Activated T-helper 2 cell treated with anti-CD3 and anti-CD28 coated beads, Interferon-gamma antibody, Interleukin-2, Interleukin-4, amounts not matched to agents 10 μg/mL and 5 μg/mL and 100 μg/mL, durations not matched to agents 14 hours and 24 hours and 36 hours (primary cell): ENCODE results near the gene PARP1. TPM values are rescaled to one million over a fixed set of nuclear protein-coding genes. Genes with fewer than 3 reads are reported as not detected.
"Not testable (repeated sequence)": the region's sequence is repeated elsewhere in the genome, so short reads cannot be mapped to it uniquely, and the experiment has no call there.

Experiments
- DNase-seq: peaks from one replicate; pipeline ENCODE4 v3.0.0; 2021; ENCODE audit warnings: low spot score
- H3K27ac Mint-ChIP-seq: one replicate; pipeline ENCODE4 v1.8.0; 2021; ENCODE audit warnings: mixed read lengths
- H3K27me3 Mint-ChIP-seq: one replicate; pipeline ENCODE4 v1.8.0; 2021; ENCODE audit warnings: low read depth, mixed read lengths
- H3K36me3 Mint-ChIP-seq: one replicate; pipeline ENCODE4 v1.8.0; 2021; ENCODE audit warnings: low read depth, mixed read lengths
- H3K4me1 Mint-ChIP-seq: one replicate; pipeline ENCODE4 v1.8.0; 2021; ENCODE audit warnings: low read depth, mixed read lengths
- H3K4me3 Mint-ChIP-seq: one replicate; pipeline ENCODE4 v1.8.0; 2021; ENCODE audit warnings: low read depth, mild to moderate bottlenecking, moderate library complexity, mixed read lengths
- H3K9me3 Mint-ChIP-seq: one replicate; pipeline ENCODE4 v1.8.0; 2021; ENCODE audit warnings: mixed read lengths
- intact Hi-C: fragments of 100-400 bp; cut with micrococcal nuclease; formaldehyde crosslinking; loops from one replicate; pipeline ENCODE4 v1.15.1; 2023
- total RNA-seq: library from RNA; stranded (reverse); gene quantifications from 2 replicates; pipeline ENCODE4 v1.2.3, GENCODE V29; 2022

PARP1 gene
- total RNA-seq, 1 donor from 2014 or later, result 194 TPM

DNA sequence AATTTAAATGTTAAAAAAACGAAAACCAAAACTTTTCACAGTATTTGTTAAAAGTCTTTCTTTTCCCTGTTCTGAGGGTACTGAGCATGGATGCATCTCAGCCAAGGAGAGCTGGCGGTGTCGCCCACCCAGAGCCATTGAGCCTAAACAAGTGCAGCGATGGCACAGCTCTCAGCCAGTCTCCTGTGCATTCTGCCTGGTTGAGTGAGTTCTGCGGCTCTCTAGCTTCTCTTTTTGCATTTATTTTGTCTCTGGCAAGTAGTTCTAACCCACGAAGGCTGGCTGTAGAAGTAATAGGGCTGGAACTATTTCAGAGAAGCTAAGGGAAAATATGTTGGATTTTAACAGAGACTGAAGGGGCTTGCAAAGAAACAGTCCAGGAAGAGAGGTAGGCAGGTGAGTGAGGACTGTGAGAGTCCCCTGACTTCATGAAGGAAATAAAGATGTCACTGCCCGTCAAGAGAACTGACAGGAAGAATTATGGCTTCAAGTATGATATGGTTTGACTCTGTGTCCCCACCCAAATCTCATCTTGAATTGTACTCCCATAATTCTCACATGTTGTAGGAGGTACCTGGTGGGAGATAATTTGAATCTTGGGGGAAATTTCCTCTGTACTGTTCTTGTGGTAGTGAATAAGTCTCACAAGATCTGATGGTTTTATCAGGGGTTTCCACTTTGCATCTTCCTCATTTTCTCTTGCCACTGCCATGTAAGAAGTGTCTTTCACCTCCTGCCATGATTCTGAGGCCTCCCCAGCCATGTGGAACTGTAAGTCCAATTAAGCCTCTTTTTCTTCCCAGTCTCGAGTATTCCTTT, 63.2 kb downstream of the PARP1 start:
- Mint-ChIP-seq H3K27me3 (peaks cover 2% of the 10 kb centered on the region), H3K36me3 (no peaks in the 10 kb centered on the region), H3K9me3 (peaks cover 14% of the 10 kb centered on the region), H3K4me3 (no peak overlapping the region), H3K27ac (no peak overlapping the region), H3K4me1 (no peaks in the 10 kb centered on the region)
- intact Hi-C loops, result no loop called here
- no peak for DNase-seq

DNA sequence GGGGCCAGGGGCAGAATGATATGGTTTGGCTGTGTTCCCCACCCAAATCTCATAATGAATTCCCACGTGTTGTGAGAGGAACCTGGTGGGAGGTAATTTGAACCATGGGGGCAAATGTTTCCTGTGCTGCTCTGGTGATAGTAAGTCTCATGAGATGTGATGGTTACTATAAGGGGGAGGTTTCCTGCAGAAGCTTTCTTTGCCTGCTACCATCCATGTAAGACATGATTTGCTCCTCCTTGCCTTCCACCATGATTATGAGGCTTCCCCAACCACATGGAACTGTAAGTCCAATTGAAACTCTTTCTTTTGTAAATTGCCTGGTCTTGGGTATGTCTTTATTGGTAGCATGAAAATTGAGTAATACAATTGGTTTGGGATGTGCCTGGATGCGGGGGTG, 65.2 kb downstream of the PARP1 start:
- H3K36me3 Mint-ChIP-seq, result no peaks in the 10 kb centered on the region
- H3K27me3 Mint-ChIP-seq, result peaks cover 2% of the 10 kb centered on the region

DNA sequence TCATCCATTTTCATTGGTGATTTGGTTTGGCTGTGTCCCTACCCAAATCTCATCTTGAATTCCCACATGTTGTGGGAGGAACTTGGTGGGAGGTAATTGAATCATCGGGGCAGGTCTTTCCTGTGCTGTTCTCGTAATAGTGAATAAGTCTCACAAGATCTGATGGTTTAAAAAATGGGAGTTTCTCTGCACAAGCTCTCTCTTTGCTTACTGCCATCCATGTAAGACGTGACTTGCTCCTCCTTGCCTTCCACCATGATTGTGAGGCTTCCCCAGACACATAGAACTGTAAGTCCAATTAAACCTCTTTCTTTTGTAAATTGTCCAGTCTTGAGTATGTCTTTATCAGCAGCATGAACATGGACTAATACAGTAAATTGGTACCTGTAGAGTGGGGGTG, 67.8 kb downstream of the PARP1 start:
- not testable (repeated sequence) for H3K27me3 Mint-ChIP-seq

More for the DNA sequence above, 65.2 kb downstream of the PARP1 start:
- intact Hi-C loops, result no loop called here
- H3K4me3 Mint-ChIP-seq, result no peak overlapping the region
- H3K27ac Mint-ChIP-seq, result no peak overlapping the region
- H3K9me3 Mint-ChIP-seq, result peaks cover 14% of the 10 kb centered on the region
- no peaks in the 10 kb centered on the region for H3K4me1 Mint-ChIP-seq
- DNase-seq, result no peak

DNA sequence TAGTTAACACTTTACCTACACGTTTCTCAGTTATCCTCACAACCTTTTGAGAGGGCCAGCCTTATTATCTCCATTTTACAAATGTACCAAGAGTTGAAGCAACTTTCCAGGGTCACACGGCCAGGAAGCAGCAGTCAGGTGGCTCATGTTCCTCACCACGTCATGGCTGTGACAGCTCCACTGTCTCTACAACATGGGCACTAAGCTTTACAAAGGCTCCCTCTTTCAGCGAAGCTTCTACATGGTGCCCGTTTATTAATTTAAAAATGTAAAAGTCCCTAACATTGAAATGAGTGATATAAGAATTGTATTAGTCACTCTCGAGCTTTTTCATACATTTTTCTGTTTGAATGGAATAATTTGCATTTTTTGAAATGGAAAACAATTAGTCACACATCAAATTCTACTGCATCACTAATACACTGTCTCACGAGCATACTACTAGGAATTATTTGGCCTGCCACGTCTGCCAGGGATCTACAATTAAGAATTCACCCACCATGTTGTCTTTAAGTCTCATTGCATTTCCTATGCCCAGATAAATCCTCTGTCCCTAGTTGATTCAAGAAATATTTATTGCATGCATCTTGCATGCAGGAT, 70.5 kb downstream of the PARP1 start:
- peaks cover 2% of the 10 kb centered on the region for H3K27me3 Mint-ChIP-seq
- no peak for DNase-seq
- intact Hi-C loops, result loop anchor here (10.0 kb wide), 1 partner anchor 273 kb away; the partner anchor contains the start of gene H3-3A
- H3K27ac Mint-ChIP-seq, result no peak overlapping the region
- peaks cover 14% of the 10 kb centered on the region for H3K9me3 Mint-ChIP-seq
- no peak overlapping the region for H3K4me3 Mint-ChIP-seq
- H3K4me1 Mint-ChIP-seq, result peaks cover 5% of the 10 kb centered on the region
- no peaks in the 10 kb centered on the region for H3K36me3 Mint-ChIP-seq

More for the DNA sequence above, 67.8 kb downstream of the PARP1 start:
- H3K4me3 Mint-ChIP-seq, H3K27ac Mint-ChIP-seq, H3K36me3 Mint-ChIP-seq, H3K4me1 Mint-ChIP-seq, DNase-seq, intact Hi-C loops: not testable (repeated sequence)
- H3K9me3 Mint-ChIP-seq, result peaks cover 14% of the 10 kb centered on the region

DNA sequence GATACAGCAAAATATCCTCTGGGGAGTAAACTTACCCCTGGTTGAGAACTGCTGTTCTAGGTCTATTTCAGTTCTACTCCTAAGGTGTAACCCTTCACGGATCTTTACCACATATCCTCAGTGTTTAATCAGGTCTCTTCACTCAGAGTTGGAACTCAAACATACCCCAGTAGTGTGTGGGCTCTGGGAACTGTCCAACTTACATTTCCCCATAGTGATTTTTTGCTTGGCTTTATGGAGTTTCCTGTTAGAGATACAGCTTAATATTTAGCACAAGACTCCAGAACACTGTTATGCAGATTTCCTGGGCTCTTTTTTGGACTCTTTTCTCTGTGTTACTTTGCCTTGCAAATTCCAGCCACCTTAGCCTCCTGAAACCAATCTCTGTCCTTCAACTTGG, 72.2 kb downstream of the PARP1 start:
- Mint-ChIP-seq H3K4me3 (no peak overlapping the region), H3K36me3 (no peaks in the 10 kb centered on the region), H3K27ac (no peak overlapping the region), H3K9me3 (peaks cover 6% of the 10 kb centered on the region), H3K27me3 (peaks cover 2% of the 10 kb centered on the region), H3K4me1 (peaks cover 5% of the 10 kb centered on the region)
- no peak for DNase-seq
- intact Hi-C loops, result loop anchor here (10.0 kb wide), 1 partner anchor 271 kb away; the partner anchor contains the start of gene H3-3A

DNA sequence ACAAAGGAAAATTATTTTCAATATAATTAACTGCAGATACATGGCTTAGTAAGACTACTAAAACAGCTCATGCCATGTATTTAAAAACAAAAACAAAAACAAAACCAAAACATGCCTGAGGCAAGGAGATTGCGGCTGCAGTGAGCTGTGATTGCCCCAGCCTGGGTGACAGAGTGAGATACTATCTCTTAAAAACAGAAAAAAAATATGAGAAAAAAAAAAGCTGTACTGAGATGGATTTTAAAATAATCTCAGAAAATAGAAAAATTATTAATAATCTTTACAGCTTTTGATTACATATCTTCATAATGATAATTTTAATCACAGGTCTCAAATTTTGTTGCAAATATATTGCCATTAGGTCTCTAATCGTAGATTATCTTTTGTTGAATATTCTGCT, 74.9 kb downstream of the PARP1 start:
- Mint-ChIP-seq H3K4me1 (peaks cover 7% of the 10 kb centered on the region), H3K27ac (no peak overlapping the region), H3K36me3 (no peaks in the 10 kb centered on the region), H3K27me3 (no peaks in the 10 kb centered on the region), H3K4me3 (peak overlapping the region; percentile 11), H3K9me3 (no peaks in the 10 kb centered on the region)
- intact Hi-C loops, result loop anchor here (2.0 to 10.0 kb wide), 4 partner anchors 24 to 268 kb away; partner anchors contain the start of genes H3-3A and LIN9
- no peak for DNase-seq

DNA sequence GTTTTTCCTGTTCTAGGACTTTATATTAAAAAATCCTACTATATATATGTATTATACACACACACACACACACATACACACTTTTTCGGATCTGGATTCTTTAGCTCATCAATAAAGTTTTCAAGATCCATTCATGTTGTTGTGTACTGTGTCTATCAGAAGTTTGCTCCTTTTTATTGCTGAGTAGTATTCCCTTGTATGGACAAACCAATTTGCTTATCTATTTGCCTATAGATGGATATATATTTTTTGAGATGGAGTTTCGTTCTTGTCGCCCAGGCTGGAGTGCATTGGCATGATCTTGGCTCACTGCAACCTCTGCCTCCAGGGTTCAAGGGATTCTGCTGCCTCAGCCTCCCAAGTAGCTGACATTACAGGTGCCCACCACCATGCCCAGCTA, 78.7 kb downstream of the PARP1 start:
- no peaks in the 10 kb centered on the region for H3K9me3 Mint-ChIP-seq
- H3K4me3 Mint-ChIP-seq, result no peak overlapping the region
- H3K4me1 Mint-ChIP-seq, result peaks cover 18% of the 10 kb centered on the region
- intact Hi-C loops, result no loop called here
- DNase-seq, result no peak
- H3K27me3 Mint-ChIP-seq, result peaks cover 3% of the 10 kb centered on the region
- H3K36me3 Mint-ChIP-seq, result no peaks in the 10 kb centered on the region
- H3K27ac Mint-ChIP-seq, result no peak overlapping the region

DNA sequence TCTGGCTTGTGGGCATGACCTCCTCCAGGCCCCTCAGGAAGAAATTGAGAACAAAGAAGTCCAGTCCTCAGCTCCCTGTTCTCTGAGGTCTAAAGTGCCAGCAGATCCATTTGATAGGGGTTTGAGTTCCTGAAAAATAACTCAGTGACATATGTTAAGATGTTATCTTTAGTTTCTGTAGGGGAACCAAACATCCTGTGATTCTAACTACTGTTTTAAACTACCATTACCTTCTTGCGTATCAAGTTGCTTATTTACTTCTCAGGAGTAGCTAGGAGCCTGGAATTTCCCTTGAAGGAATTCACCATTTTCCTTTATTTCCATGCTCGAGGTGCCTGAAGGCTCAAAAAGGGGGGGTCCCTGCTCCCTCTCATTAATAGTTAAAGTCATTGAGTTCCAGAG, 80.1 kb downstream of the PARP1 start:
- DNase-seq, result no peak
- Mint-ChIP-seq H3K27me3 (peaks cover 7% of the 10 kb centered on the region), H3K27ac (no peak overlapping the region), H3K36me3 (no peaks in the 10 kb centered on the region), H3K4me3 (no peak overlapping the region), H3K9me3 (no peaks in the 10 kb centered on the region), H3K4me1 (peaks cover 13% of the 10 kb centered on the region)
- intact Hi-C loops, result no loop called here

DNA sequence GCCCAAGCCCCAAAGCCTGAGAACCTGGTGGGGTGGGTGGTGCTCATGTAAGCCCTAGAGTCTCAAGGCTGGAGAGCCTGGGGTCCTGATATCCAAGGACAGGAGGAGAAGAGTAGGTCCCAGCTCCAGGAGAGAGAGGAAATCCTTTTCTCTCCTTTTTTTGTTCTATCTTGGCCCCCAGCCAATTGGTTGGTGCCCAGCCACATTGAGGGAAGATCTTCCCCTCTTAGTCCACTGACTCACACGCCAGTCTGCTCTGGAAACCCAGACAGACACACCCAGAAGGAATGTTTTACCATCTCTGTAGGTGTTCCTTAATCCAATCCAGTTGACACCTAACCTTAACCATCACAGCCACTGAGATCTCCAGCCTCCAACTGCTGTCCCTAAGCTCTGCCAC, 82.7 kb downstream of the PARP1 start:
- Mint-ChIP-seq H3K27ac (no peak overlapping the region), H3K27me3 (peaks cover 9% of the 10 kb centered on the region), H3K4me3 (no peak overlapping the region), H3K36me3 (no peaks in the 10 kb centered on the region), H3K4me1 (peaks cover 13% of the 10 kb centered on the region), H3K9me3 (no peaks in the 10 kb centered on the region)
- intact Hi-C loops, result no loop called here
- no peak for DNase-seq

DNA sequence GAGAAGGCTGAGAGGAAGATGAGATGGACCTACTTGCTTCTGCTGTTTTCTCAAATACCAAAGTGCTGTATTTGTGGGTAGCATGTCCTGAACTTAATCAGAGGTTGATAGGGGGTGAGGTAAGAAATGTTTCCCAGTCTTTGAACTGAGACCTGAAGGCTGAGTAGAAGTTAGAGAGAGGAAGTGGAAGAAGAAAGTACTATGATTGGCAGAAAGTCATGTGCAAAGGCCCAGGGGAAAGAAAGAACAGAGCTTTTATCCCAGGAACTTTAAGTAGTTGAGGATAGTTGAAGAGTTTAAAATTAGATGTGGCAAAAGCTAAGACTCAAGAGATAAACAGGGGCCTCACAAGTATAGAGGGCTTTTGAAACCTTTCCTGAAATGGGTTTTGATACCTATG, 83.4 kb downstream of the PARP1 start:
- no peak overlapping the region for H3K4me3 Mint-ChIP-seq
- no peak for DNase-seq
- intact Hi-C loops, result no loop called here
- peaks cover 13% of the 10 kb centered on the region for H3K4me1 Mint-ChIP-seq
- H3K27me3 Mint-ChIP-seq, result peaks cover 9% of the 10 kb centered on the region
- no peaks in the 10 kb centered on the region for H3K9me3 Mint-ChIP-seq
- no peaks in the 10 kb centered on the region for H3K36me3 Mint-ChIP-seq
- no peak overlapping the region for H3K27ac Mint-ChIP-seq

DNA sequence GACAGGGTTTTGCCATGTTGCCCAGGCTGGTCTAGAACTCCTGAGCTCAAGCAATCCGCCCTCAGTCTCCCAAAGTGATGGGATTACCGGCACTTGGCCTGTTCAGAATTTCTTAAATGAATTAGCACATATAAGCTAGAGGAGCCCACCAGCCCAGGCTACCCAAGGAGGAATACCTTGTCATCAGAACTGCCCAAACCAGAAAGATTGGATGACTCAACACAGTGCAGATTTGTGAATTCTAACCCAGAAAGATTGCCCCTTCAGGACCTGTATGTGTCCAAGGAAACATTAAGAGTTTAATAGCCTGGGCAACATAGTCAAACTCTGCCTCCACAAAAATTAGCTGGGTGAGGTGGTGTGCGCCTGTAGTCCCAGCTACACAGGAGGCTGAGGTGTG, 84.9 kb downstream of the PARP1 start:
- intact Hi-C loops, result no loop called here
- H3K4me1 Mint-ChIP-seq, result peaks cover 12% of the 10 kb centered on the region
- H3K27me3 Mint-ChIP-seq, result peaks cover 9% of the 10 kb centered on the region
- no peaks in the 10 kb centered on the region for H3K36me3 Mint-ChIP-seq
- DNase-seq, result no peak
- no peak overlapping the region for H3K4me3 Mint-ChIP-seq
- H3K27ac Mint-ChIP-seq, result no peak overlapping the region
- H3K9me3 Mint-ChIP-seq, result no peaks in the 10 kb centered on the region

DNA sequence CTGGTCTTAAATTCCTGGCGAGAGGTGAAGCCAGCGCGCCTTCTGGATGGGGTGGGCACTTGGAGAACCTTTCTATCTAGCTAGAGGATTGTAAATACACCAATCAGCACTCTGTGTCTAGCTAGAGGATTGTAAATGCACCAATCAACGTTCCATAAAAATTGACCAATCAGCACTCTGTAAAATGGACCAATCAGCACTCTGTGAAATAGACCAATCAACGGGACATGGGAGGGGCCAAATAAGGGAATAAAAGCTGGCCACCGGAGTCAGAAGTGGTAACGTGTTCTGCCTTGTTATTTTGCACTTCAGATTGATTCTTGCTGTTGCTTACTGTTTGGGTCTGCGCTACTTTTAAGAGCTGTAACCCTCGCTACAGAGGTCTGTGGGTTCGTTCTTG, 87.0 kb downstream of the PARP1 start:
- no peak overlapping the region for H3K27ac Mint-ChIP-seq
- DNase-seq, result no peak
- H3K9me3 Mint-ChIP-seq, result no peaks in the 10 kb centered on the region
- no peak overlapping the region for H3K4me3 Mint-ChIP-seq
- peaks cover 15% of the 10 kb centered on the region for H3K27me3 Mint-ChIP-seq
- no peaks in the 10 kb centered on the region for H3K36me3 Mint-ChIP-seq
- intact Hi-C loops, result no loop called here
- H3K4me1 Mint-ChIP-seq, result no peaks in the 10 kb centered on the region

DNA sequence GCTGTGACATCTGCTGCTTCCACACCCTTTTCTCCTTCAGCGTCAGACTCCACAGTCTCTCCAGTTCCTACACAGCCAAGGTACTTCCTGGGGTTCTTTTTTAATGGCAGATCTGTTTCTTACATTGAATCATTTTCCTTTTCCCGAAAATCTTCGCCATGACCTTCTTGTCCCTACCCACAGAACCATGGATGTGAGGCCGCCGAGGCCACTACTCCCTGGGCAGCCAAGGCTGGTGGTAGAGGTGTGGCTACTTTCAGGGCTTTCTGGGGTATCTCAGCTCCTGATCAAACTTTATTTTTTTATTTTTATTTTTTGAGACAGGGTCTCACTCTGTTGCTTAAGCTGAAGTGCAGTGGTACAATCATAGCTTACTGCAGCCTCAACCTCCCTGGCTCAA, 89.4 kb downstream of the PARP1 start:
- peaks cover 3% of the 10 kb centered on the region for H3K4me1 Mint-ChIP-seq
- no peak overlapping the region for H3K4me3 Mint-ChIP-seq
- intact Hi-C loops, result no loop called here
- peaks cover 30% of the 10 kb centered on the region for H3K27me3 Mint-ChIP-seq
- no peak for DNase-seq
- no peaks in the 10 kb centered on the region for H3K36me3 Mint-ChIP-seq
- no peak overlapping the region for H3K27ac Mint-ChIP-seq
- H3K9me3 Mint-ChIP-seq, result peaks cover 5% of the 10 kb centered on the region
